Measurements from ENCODE around the gene DNAAF9. TPM values are rescaled to one million over a fixed set of nuclear protein-coding genes. Genes with fewer than 3 reads are reported as not detected.

The DNAAF9 gene
- total RNA-seq, 3 donors from 2014 or later, result 1.9 to 25.4 (median 3.9) TPM

GRCh38 chr20:3405139-3405538 lies 2.3 kb downstream of the DNAAF9 start:
- no peak for TF ChIP-seq CTCF (IDR thresholded peaks at IDR 0.05)
- Histone ChIP-seq H3K4me3 (no peak overlapping the region), H3K4me1 (ENCODE audit: low read depth) (peaks cover 5% of the 10 kb centered on the region), H3K36me3 (ENCODE audit: low read depth) (no peaks in the 10 kb centered on the region), H3K9me3 (no peaks in the 10 kb centered on the region)
- no peak for ATAC-seq
- intact Hi-C loops (cut with DNase I, micrococcal nuclease), result no loop called here
- no peak for DNase-seq

GRCh38 chr20:3404402-3404801 lies 3.1 kb downstream of the DNAAF9 start:
- Histone ChIP-seq H3K4me3 (no peak overlapping the region), H3K9me3 (no peaks in the 10 kb centered on the region), H3K36me3 (ENCODE audit: low read depth) (no peaks in the 10 kb centered on the region), H3K4me1 (ENCODE audit: low read depth) (peaks cover 5% of the 10 kb centered on the region)
- intact Hi-C loops (cut with DNase I, micrococcal nuclease), result no loop called here
- ATAC-seq (no peak), DNase-seq (no peak)
- no peak for TF ChIP-seq CTCF (IDR thresholded peaks at IDR 0.05)

GRCh38 chr20:3403741-3404140 lies 3.7 kb downstream of the DNAAF9 start:
- Histone ChIP-seq H3K4me3 (no peak overlapping the region), H3K36me3 (ENCODE audit: low read depth) (no peaks in the 10 kb centered on the region), H3K4me1 (ENCODE audit: low read depth) (peaks cover 5% of the 10 kb centered on the region), H3K9me3 (no peaks in the 10 kb centered on the region)
- intact Hi-C loops (cut with DNase I, micrococcal nuclease), result no loop called here
- no peak for TF ChIP-seq CTCF (IDR thresholded peaks at IDR 0.05)
- ATAC-seq (no peak), DNase-seq (no peak)

GRCh38 chr20:3402453-3402852 lies 5.0 kb downstream of the DNAAF9 start:
- ATAC-seq (no peak), DNase-seq (no peak)
- TF ChIP-seq CTCF (IDR thresholded peaks at IDR 0.05), result no peak
- Histone ChIP-seq H3K4me3 (no peak overlapping the region), H3K36me3 (ENCODE audit: low read depth) (no peaks in the 10 kb centered on the region), H3K4me1 (ENCODE audit: low read depth) (no peaks in the 10 kb centered on the region), H3K9me3 (no peaks in the 10 kb centered on the region)
- intact Hi-C loops (cut with DNase I, micrococcal nuclease), result no loop called here

GRCh38 chr20:3400260-3401155 lies 7.0 kb downstream of the DNAAF9 start:
- TF ChIP-seq CTCF (IDR thresholded peaks at IDR 0.05), result no peak
- intact Hi-C loops (cut with DNase I, micrococcal nuclease), result no loop called here
- ATAC-seq (no peak), DNase-seq (no peak)
- Histone ChIP-seq H3K9me3 (no peaks in the 10 kb centered on the region), H3K4me3 (no peak overlapping the region), H3K36me3 (ENCODE audit: low read depth) (no peaks in the 10 kb centered on the region), H3K4me1 (ENCODE audit: low read depth) (no peaks in the 10 kb centered on the region)
